Transverse colon (tissue), 4 donors: ENCODE results near the gene SYNJ1. TPM values are rescaled to one million over a fixed set of nuclear protein-coding genes. Genes with fewer than 3 reads are reported as not detected.

Experiments used
- DNase-seq: peaks from one replicate; pipeline ENCODE4 v3.0.0-alpha.2; 2019
- H3K27ac ChIP-seq, 4 donors: fragments of 200-600 bp; sonication (generic); 2 replicates each; pipeline ENCODE4 v1.5.1; 2016 to 2018; ENCODE audit warnings: inconsistent platforms in 4 of 4
- H3K27me3 ChIP-seq: fragments of 200-600 bp; sonication (generic); 2 replicates; pipeline ENCODE4 v1.5.1; 2017; ENCODE audit warnings: inconsistent platforms
- H3K36me3 ChIP-seq, 4 donors: fragments of 200-600 bp; sonication (generic); 2 replicates each; pipeline ENCODE4 v1.5.1; 2017 to 2019; ENCODE audit warnings: inconsistent platforms in 4 of 4
- H3K4me1 ChIP-seq, 4 donors: fragments of 200-600 bp; sonication (generic); 2 replicates each; pipeline ENCODE4 v1.5.1; 2017 to 2020; ENCODE audit warnings: inconsistent platforms in 4 of 4
- H3K4me3 ChIP-seq, 4 donors: fragments of 200-600 bp; sonication (generic); 1 replicate in 1 of 4; 2 replicates in 3 of 4; pipeline versions ENCODE4 v1.5.1 to v1.6.1; 2017 to 2019; ENCODE audit warnings: inconsistent platforms in 4 of 4
- H3K9me3 ChIP-seq, 2 donors: fragments of 200-600 bp; sonication (generic); 2 replicates each; pipeline ENCODE4 v1.5.1; 2017 to 2019; ENCODE audit warnings: inconsistent platforms in 2 of 2
- CTCF ChIP-seq, 5 experiments: fragments of 200-600 bp in 3 of 5; fragments of 450-650 bp in 2 of 5; sonication (generic) in 3 of 5; IDR thresholded peaks; 1 replicate in 2 of 5; 2 replicates in 3 of 5; pipeline ENCODE4 v1.5.1; 2016 to 2017; ENCODE audit warnings: antibody characterized with exemption in 5 of 5, inconsistent platforms in 3 of 5, mild to moderate bottlenecking in 2 of 5, moderate library complexity in 1 of 5
- EP300 ChIP-seq: sonication (generic); formaldehyde crosslinking; IDR thresholded peaks from one replicate; pipeline ENCODE4 v1.6.1; 2017; ENCODE audit warnings: antibody characterized with exemption, low read depth
- POLR2A ChIP-seq: fragments of 450-650 bp; IDR thresholded peaks from one replicate; pipeline ENCODE4 v1.6.1; 2016; ENCODE audit warnings: antibody characterized with exemption, mild to moderate bottlenecking, moderate library complexity
- POLR2AphosphoS5 ChIP-seq, 3 donors: sonication (generic); formaldehyde crosslinking; IDR thresholded peaks; one replicate each; pipeline ENCODE4 v1.6.1; 2016; ENCODE audit warnings: antibody characterized with exemption in 3 of 3
- WGBS, 2 donors: methylation state at CpG; one replicate each; pipeline ENCODE4 v1.1.5; 2018; ENCODE audit warnings: low coverage in 1 of 2; 5-methylcytosine and 5-hydroxymethylcytosine counted together
- in situ Hi-C, 4 donors: fragments of 200-750 bp; cut with MboI; loops; one replicate each; pipeline versions ENCODE4 v1.15.0 to v1.15.1; 2017; ENCODE audit warnings: low sequenced_read_pairs in 3 of 4, low pct_ligation_motif_present in 1 of 4, low pct_unique_long_range_greater_than_20kb in 1 of 4
- intact Hi-C: fragments of 100-400 bp; cut with DNase I; formaldehyde crosslinking; loops from one replicate; pipeline ENCODE4 v1.15.1; 2023; ENCODE audit warnings: low total_unique reads
- total RNA-seq, 4 donors: library from RNA; depleted of rRNA; stranded (reverse); fragments of >200 nt; gene quantifications; one replicate each; pipeline ENCODE4 v1.1.0, GENCODE V29; 2016

Gene SYNJ1
- total RNA-seq, 4 donors from 2014 or later, result 9.8 to 18.0 (median 15.9) TPM

- no peak overlapping the region for H3K4me3 ChIP-seq
- H3K36me3 ChIP-seq, result peaks cover 0 to 25% (median 7%) of the 10 kb centered on the region in 4 donors
- TF ChIP-seq CTCF (IDR thresholded peaks at IDR 0.05) (no peak), POLR2AphosphoS5 (IDR thresholded peaks at IDR 0.05) (no peak), POLR2A (no peak), EP300 (no peak)
- intact Hi-C loops (no loop called here), in situ Hi-C loops (loop anchor here in 1 of 4 donors (10.0 kb wide), 1 partner anchor 195 kb away; no protein-coding TSS in a partner anchor)
- no peaks in the 10 kb centered on the region for H3K9me3 ChIP-seq
- H3K4me1 ChIP-seq, result no peaks in the 10 kb centered on the region
- WGBS, 2 donors, result 90 to 100% methylated on average over 1 to 8 of the region's 8 CpGs
- no peak overlapping the region for H3K27ac ChIP-seq
- H3K27me3 ChIP-seq, result no peaks in the 10 kb centered on the region
- DNase-seq, result no peak
Measured at GRCh38 chr21:32599526-32599925, 128.3 kb downstream of the SYNJ1 start.

- no peak overlapping the region for H3K27ac ChIP-seq
Measured at GRCh38 chr21:32599091-32599490, 128.7 kb downstream of the SYNJ1 start.

GRCh38 chr21:32597205-32597604 lies 130.6 kb downstream of the SYNJ1 start:
- in situ Hi-C loops, result loop anchor here in 1 of 4 donors (10.0 kb wide), 1 partner anchor 192 kb away; no protein-coding TSS in a partner anchor
- H3K27me3 ChIP-seq, result no peaks in the 10 kb centered on the region
- H3K27ac ChIP-seq, result no peak overlapping the region
- 51% methylated on average over 6 of the region's 6 CpGs; no CpG with 5 or more reads in 1 of the 2 donors for WGBS, 2 donors
- H3K4me3 ChIP-seq, result no peak overlapping the region
- TF ChIP-seq CTCF (IDR thresholded peaks at IDR 0.05), result no peak
- TF ChIP-seq EP300, result no peak
- no peak for TF ChIP-seq POLR2AphosphoS5 (IDR thresholded peaks at IDR 0.05)
- TF ChIP-seq POLR2A, result no peak
- peaks cover 0 to 6% (median 2%) of the 10 kb centered on the region in 4 donors for H3K36me3 ChIP-seq
- intact Hi-C loops, result no loop called here
- H3K9me3 ChIP-seq, result no peaks in the 10 kb centered on the region
- DNase-seq, result no peak
- no peaks in the 10 kb centered on the region for H3K4me1 ChIP-seq

More at GRCh38 chr21:32599091-32599490, 128.7 kb downstream of the SYNJ1 start:
- no peak for TF ChIP-seq EP300
- no peak for TF ChIP-seq POLR2AphosphoS5 (IDR thresholded peaks at IDR 0.05)
- no peak for TF ChIP-seq POLR2A
- TF ChIP-seq CTCF (IDR thresholded peaks at IDR 0.05), result no peak
- in situ Hi-C loops (loop anchor here in 1 of 4 donors (10.0 kb wide), 1 partner anchor 194 kb away; no protein-coding TSS in a partner anchor), intact Hi-C loops (no loop called here)
- DNase-seq, result no peak
- 51 to 79% methylated on average over 3 to 5 of the region's 5 CpGs for WGBS, 2 donors
- Histone ChIP-seq H3K27me3 (no peaks in the 10 kb centered on the region), H3K36me3 (peaks cover 0 to 23% (median 6%) of the 10 kb centered on the region in 4 donors), H3K4me3 (no peak overlapping the region), H3K9me3 (no peaks in the 10 kb centered on the region), H3K4me1 (no peaks in the 10 kb centered on the region)

- no peaks in the 10 kb centered on the region for H3K9me3 ChIP-seq
- no peaks in the 10 kb centered on the region for H3K27me3 ChIP-seq
- no peak for DNase-seq
- H3K27ac ChIP-seq, result no peak overlapping the region
- H3K4me1 ChIP-seq, result no peaks in the 10 kb centered on the region
- H3K4me3 ChIP-seq, result no peak overlapping the region
- no peak for TF ChIP-seq POLR2AphosphoS5 (IDR thresholded peaks at IDR 0.05)
- no peak for TF ChIP-seq POLR2A
- no peak for TF ChIP-seq CTCF (IDR thresholded peaks at IDR 0.05)
- TF ChIP-seq EP300, result no peak
- intact Hi-C loops (no loop called here), in situ Hi-C loops (loop anchor here in 1 of 4 donors (10.0 kb wide), 1 partner anchor 191 kb away; no protein-coding TSS in a partner anchor)
- no peaks in the 10 kb centered on the region for H3K36me3 ChIP-seq
- 75% methylated on average over 11 of the region's 11 CpGs; no CpG with 5 or more reads in 1 of the 2 donors for WGBS, 2 donors
Measured at GRCh38 chr21:32595431-32595830, 132.4 kb downstream of the SYNJ1 start.
